Panc1 (cell line): ENCODE data around the gene HYAL2.

Source experiments
- CTCF ChIP-seq: fragments of 450-650 bp; IDR thresholded peaks from 2 replicates; pipeline ENCODE4 v1.5.1; 2017; ENCODE audit warnings: mild to moderate bottlenecking
- POLR2AphosphoS5 ChIP-seq: IDR thresholded peaks from 2 replicates; pipeline ENCODE4 v1.6.1; 2012; ENCODE audit warnings: mild to moderate bottlenecking, low read depth, low read length, moderate library complexity
- SIN3A ChIP-seq: IDR thresholded peaks from 2 replicates; pipeline ENCODE4 v1.6.1; 2012; ENCODE audit warnings: low read depth, mild to moderate bottlenecking, low read length, moderate library complexity, borderline replicate concordance; ENCODE audit not compliant: insufficient read depth
- TCF7L2 ChIP-seq: IDR thresholded peaks from 2 replicates; pipeline ENCODE4 v1.6.1; 2011; ENCODE audit warnings: mild to moderate bottlenecking, low read depth, low read length, inconsistent platforms

- TF ChIP-seq CTCF (peak; percentile 88), TCF7L2 (no peak), SIN3A (no peak), POLR2AphosphoS5 (no peak)
These were observed 2.0 kb upstream of the HYAL2 start for GRCh38 chr3:50324351-50325112.
